Erythroblast (primary cell): Measurements from ENCODE around the gene RPS3.

ENCODE experiments used
- GATA1 ChIP-seq: IDR thresholded peaks from 2 replicates; pipeline ENCODE4 v1.6.1; 2011; ENCODE audit warnings: low read depth, mild to moderate bottlenecking, control low read depth, low read length, moderate library complexity
- POLR2A ChIP-seq: IDR thresholded peaks from 2 replicates; pipeline ENCODE4 v1.6.1; 2011; ENCODE audit warnings: mild to moderate bottlenecking, low read length

DNA sequence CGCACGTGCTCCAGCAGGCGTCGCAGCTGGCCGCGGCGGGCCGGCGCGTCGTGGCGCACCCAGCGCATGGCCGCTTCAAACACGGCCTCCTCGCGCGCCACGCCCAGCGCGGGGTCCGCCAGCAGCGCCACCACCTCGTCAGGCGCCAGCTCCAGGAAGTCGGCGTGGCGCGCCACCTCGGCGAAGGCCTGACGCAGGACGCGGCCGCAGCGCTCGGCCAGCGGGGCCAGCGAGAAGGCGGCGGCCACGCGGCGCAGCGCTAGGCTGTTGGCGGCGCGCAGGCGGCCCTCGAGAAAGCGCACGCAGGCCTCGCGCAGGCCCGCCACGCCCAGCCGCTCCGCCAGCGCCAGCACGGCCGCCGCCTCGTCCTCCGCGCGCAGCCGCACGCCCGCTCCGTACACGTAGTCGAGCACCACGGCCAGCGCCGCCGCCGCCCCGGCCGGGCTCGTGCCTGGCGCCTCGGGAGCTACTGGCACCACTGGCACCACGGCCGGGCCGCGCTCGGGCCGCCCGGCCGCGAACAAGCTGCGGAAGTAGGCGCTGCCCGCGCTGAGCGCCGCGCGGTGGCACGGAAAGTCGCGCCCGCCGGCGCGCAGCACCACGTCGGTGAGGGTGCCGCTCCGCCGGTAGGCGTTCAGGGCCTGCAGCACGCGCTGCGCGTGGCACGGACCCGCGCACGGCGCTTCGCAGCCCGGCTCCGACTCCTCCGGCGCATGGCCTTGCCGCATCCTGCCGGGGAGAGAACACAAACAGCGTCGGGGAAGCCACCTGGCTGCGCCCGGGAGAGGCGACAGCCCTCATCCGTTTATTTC lies 30.8 kb downstream of the RPS3 start:
- TF ChIP-seq POLR2A (peak; percentile 24), GATA1 (no peak)
